Left lung (tissue), 10 donors: ENCODE results near the gene MGAT5B. TPM values are rescaled to one million over a fixed set of nuclear protein-coding genes. Genes with fewer than 3 reads are reported as not detected.

Source experiments
- ATAC-seq: fragments of 200-7000 bp; cut with Tn5 transposase; one replicate; pipeline ENCODE4 v1.9.1; 2020; ENCODE audit warnings: moderate library complexity
- DNase-seq, 4 donors: peaks; one replicate each; pipeline ENCODE4 v3.0.0-alpha.2; 2013 to 2020
- H3K27ac ChIP-seq, 2 donors: fragments of 200-600 bp; sonication (generic) in 1 of 2; one replicate each; pipeline versions ENCODE4 v1.5.0 to v1.8.0; 2020 to 2021
- H3K27me3 ChIP-seq, 2 donors: fragments of 200-600 bp; sonication (generic) in 1 of 2; one replicate each; pipeline versions ENCODE4 v1.5.0 to v1.8.0; 2020 to 2021
- H3K36me3 ChIP-seq, 2 donors: fragments of 200-600 bp; sonication (generic) in 1 of 2; one replicate each; pipeline versions ENCODE4 v1.5.0 to v1.8.0; 2020 to 2021
- H3K4me1 ChIP-seq, 2 donors: fragments of 200-600 bp; one replicate each; pipeline ENCODE4 v1.8.0; 2021
- H3K4me3 ChIP-seq, 2 donors: fragments of 200-600 bp; sonication (generic) in 1 of 2; one replicate each; pipeline versions ENCODE4 v1.5.0 to v1.8.0; 2020 to 2021; ENCODE audit warnings: mild to moderate bottlenecking in 1 of 2
- H3K9me3 ChIP-seq, 2 donors: fragments of 200-600 bp; sonication (generic) in 1 of 2; one replicate each; pipeline versions ENCODE4 v1.5.0 to v1.8.0; 2020 to 2021
- CTCF ChIP-seq, 2 donors: fragments of 200-600 bp; sonication (generic) in 1 of 2; IDR thresholded peaks; one replicate each; pipeline versions ENCODE4 v1.5.0 to v1.8.0; 2021; ENCODE audit warnings: antibody characterized with exemption in 2 of 2
- intact Hi-C, 2 donors: fragments of 100-400 bp; cut with DNase I; formaldehyde crosslinking; loops; one replicate each; pipeline versions ENCODE4 v1.11.2 to v1.14.2; 2022
- polyA plus RNA-seq, 6 donors: library from polyadenylated mRNA; unstranded; fragments of 120-200 nt; gene quantifications; one replicate each; pipeline ENCODE4 v1.2.1, GENCODE V29; 2013; ENCODE audit not compliant: insufficient read length in 6 of 6
- total RNA-seq, 2 donors: library from RNA; stranded (reverse); fragmentation: NEBNext Ultra II Directional; extraction: Animal tissue kit (Norgen Biotek cat#: 25700); gene quantifications; one replicate each; pipeline ENCODE4 v1.2.1, GENCODE V29; 2021
- donor health status: DM: no; HTN: yes; CAD: no.
- donor health status: DM: no; HTN: no; CAD: no.

MGAT5B gene
- total and polyA plus RNA-seq, 8 donors, result 1.0 to 1.9 (median 1.3) TPM

GRCh38 chr17:76843703-76844484 lies 24.3 kb upstream of the MGAT5B start:
- H3K4me1 ChIP-seq, result peaks cover 0 to 14% of the 10 kb centered on the region in 2 donors
- no peak overlapping the region for H3K27ac ChIP-seq
- H3K36me3 ChIP-seq, result no peaks in the 10 kb centered on the region
- no peak overlapping the region for H3K4me3 ChIP-seq
- DNase-seq (no peak), ATAC-seq (no peak)
- H3K27me3 ChIP-seq, result peaks cover 16 to 65% of the 10 kb centered on the region in 2 donors
- intact Hi-C loops, result no loop called here
- no peaks in the 10 kb centered on the region for H3K9me3 ChIP-seq
- TF ChIP-seq CTCF (IDR thresholded peaks at IDR 0.05), result no peak

GRCh38 chr17:76844485-76844829 lies 23.7 kb upstream of the MGAT5B start:
- Histone ChIP-seq H3K36me3 (no peaks in the 10 kb centered on the region), H3K4me1 (peaks cover 0 to 10% of the 10 kb centered on the region in 2 donors), H3K4me3 (no peak overlapping the region), H3K9me3 (no peaks in the 10 kb centered on the region), H3K27me3 (peaks cover 16 to 65% of the 10 kb centered on the region in 2 donors), H3K27ac (no peak overlapping the region)
- intact Hi-C loops, result no loop called here
- DNase-seq (no peak), ATAC-seq (no peak)
- no peak for TF ChIP-seq CTCF (IDR thresholded peaks at IDR 0.05)

GRCh38 chr17:76844846-76845245 lies 23.4 kb upstream of the MGAT5B start:
- no peak for ATAC-seq
- DNase-seq, result no peak
- H3K9me3 ChIP-seq, result no peaks in the 10 kb centered on the region
- intact Hi-C loops, result no loop called here
- H3K27ac ChIP-seq, result no peak overlapping the region
- no peak overlapping the region for H3K4me3 ChIP-seq
- H3K27me3 ChIP-seq, result peaks cover 16 to 62% of the 10 kb centered on the region in 2 donors
- peaks cover 0 to 6% of the 10 kb centered on the region in 2 donors for H3K4me1 ChIP-seq
- no peak for TF ChIP-seq CTCF (IDR thresholded peaks at IDR 0.05)
- no peaks in the 10 kb centered on the region for H3K36me3 ChIP-seq

DNA sequence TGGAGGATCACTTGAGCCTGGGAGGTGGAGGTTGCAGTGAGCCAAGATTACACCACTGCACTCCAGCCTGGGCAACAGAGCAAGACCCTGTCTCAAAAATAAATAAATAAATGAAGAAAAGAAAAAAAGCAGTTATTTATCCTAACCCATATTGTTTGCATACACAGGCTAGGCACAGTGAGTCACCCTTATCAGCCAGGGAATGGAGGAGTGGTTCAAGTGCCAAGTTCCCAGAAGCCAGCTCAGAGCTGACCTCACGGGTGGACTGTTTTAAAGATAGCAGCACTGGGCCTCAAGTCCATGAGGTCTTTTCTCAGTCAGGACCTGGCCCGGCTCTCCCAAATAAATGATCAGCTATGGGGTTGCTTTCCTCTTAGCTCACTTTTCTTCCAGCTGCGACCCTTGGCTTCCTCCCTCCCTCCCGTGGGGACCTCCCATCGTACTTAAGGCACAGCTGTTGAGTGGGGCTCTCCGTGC lies 22.6 kb upstream of the MGAT5B start:
- DNase-seq (no peak), ATAC-seq (peak; percentile 39)
- Histone ChIP-seq H3K36me3 (no peaks in the 10 kb centered on the region), H3K27me3 (peaks cover 13 to 58% of the 10 kb centered on the region in 2 donors), H3K4me1 (no peaks in the 10 kb centered on the region), H3K27ac (no peak overlapping the region), H3K9me3 (no peaks in the 10 kb centered on the region), H3K4me3 (no peak overlapping the region)
- TF ChIP-seq CTCF (IDR thresholded peaks at IDR 0.05), result no peak
- intact Hi-C loops, result no loop called here

- TF ChIP-seq CTCF (IDR thresholded peaks at IDR 0.05), result no peak
- H3K27me3 ChIP-seq, result peaks cover 7 to 54% of the 10 kb centered on the region in 2 donors
- intact Hi-C loops, result no loop called here
Observed at GRCh38 chr17:76847031-76847430, 21.2 kb upstream of the MGAT5B start.

More at GRCh38 chr17:76847031-76847430, 21.2 kb upstream of the MGAT5B start:
- DNase-seq (no peak), ATAC-seq (no peak)
- Histone ChIP-seq H3K9me3 (no peaks in the 10 kb centered on the region), H3K27ac (no peak overlapping the region), H3K4me3 (no peak overlapping the region), H3K36me3 (no peaks in the 10 kb centered on the region), H3K4me1 (no peaks in the 10 kb centered on the region)
